Neuronal stem cell (in vitro differentiated cells): ENCODE results near the gene KRR1.
A peak's percentile ranks its signal among the peaks of the same experiment; 100 is the strongest.

Source experiments
- DNase-seq: peaks from one replicate; pipeline ENCODE4 v3.0.0-alpha.2; 2013; ENCODE audit warnings: low spot score
- H2AFZ ChIP-seq: one replicate; pipeline ENCODE4 v1.6.1; 2013; ENCODE audit warnings: mild to moderate bottlenecking, low read length, inconsistent platforms
- H2AK5ac ChIP-seq: 2 replicates; pipeline ENCODE4 v1.6.1; 2013; ENCODE audit warnings: low read depth, mild to moderate bottlenecking, inconsistent platforms, low read length, moderate library complexity, mixed read lengths
- H2BK120ac ChIP-seq: 2 replicates; pipeline ENCODE4 v1.6.1; 2013; ENCODE audit warnings: low read depth, mild to moderate bottlenecking, inconsistent platforms, low read length, moderate library complexity, mixed read lengths
- H2BK12ac ChIP-seq: one replicate; pipeline ENCODE4 v1.6.1; 2013; ENCODE audit warnings: low read length, inconsistent platforms
- H2BK15ac ChIP-seq: 2 replicates; pipeline ENCODE4 v1.6.1; 2013; ENCODE audit warnings: mild to moderate bottlenecking, low read length, inconsistent platforms, mixed read lengths
- H2BK5ac ChIP-seq: one replicate; pipeline ENCODE4 v1.6.1; 2013; ENCODE audit warnings: inconsistent platforms, mild to moderate bottlenecking, low read length, moderate library complexity
- H3K14ac ChIP-seq: one replicate; pipeline ENCODE4 v1.6.1; 2013; ENCODE audit warnings: low read length, inconsistent platforms
- H3K18ac ChIP-seq: 2 replicates; pipeline ENCODE4 v1.6.1; 2013; ENCODE audit warnings: low read length, inconsistent platforms
- H3K23ac ChIP-seq: 2 replicates; pipeline ENCODE4 v1.6.1; 2013; ENCODE audit warnings: low read depth, mild to moderate bottlenecking, mixed read lengths, low read length, inconsistent platforms; ENCODE audit not compliant: poor library complexity
- H3K27ac ChIP-seq: replicated peaks from 3 replicates; pipeline ENCODE4 v1.5.1; 2013; ENCODE audit warnings: low read length, inconsistent platforms
- H3K27me3 ChIP-seq, 3 experiments: 2 replicates each; pipeline ENCODE4 v1.6.1; 2013; ENCODE audit warnings: low read length in 3 of 3, mild to moderate bottlenecking in 2 of 3, inconsistent platforms in 1 of 3, low read depth in 1 of 3, mixed read lengths in 1 of 3, moderate library complexity in 1 of 3; ENCODE audit not compliant: control insufficient read depth in 3 of 3, insufficient read depth in 3 of 3
- H3K36me3 ChIP-seq, 2 donors: replicated peaks in 1 of 2; 2 replicates each; pipeline ENCODE4 v1.6.1; 2013; ENCODE audit warnings: low read length in 2 of 2; ENCODE audit not compliant: control insufficient read depth in 2 of 2, insufficient read depth in 2 of 2
- H3K4ac ChIP-seq: 2 replicates; pipeline ENCODE4 v1.6.1; 2013; ENCODE audit warnings: inconsistent platforms, mild to moderate bottlenecking, low read length, moderate library complexity
- H3K4me1 ChIP-seq, 2 donors: 1 replicate in 1 of 2; 2 replicates in 1 of 2; pipeline ENCODE4 v1.6.1; 2013; ENCODE audit warnings: low read length in 2 of 2, low read depth in 1 of 2; ENCODE audit not compliant: control insufficient read depth in 2 of 2, insufficient read depth in 1 of 2
- H3K4me2 ChIP-seq: one replicate; pipeline ENCODE4 v1.6.1; 2013; ENCODE audit warnings: mild to moderate bottlenecking, low read length, inconsistent platforms; ENCODE audit not compliant: insufficient read depth, poor library complexity, severe bottlenecking
- H3K4me3 ChIP-seq, 2 donors: 2 replicates each; pipeline ENCODE4 v1.5.1; 2013; ENCODE audit warnings: low read length in 2 of 2, mild to moderate bottlenecking in 2 of 2, inconsistent platforms in 1 of 2, moderate library complexity in 1 of 2
- H3K79me1 ChIP-seq: one replicate; pipeline ENCODE4 v1.6.1; 2013; ENCODE audit warnings: low read depth, mild to moderate bottlenecking, inconsistent platforms, low read length, moderate library complexity
- H3K9ac ChIP-seq: one replicate; pipeline ENCODE4 v1.6.1; 2013; ENCODE audit warnings: mild to moderate bottlenecking, low read depth, low read length, inconsistent platforms; ENCODE audit not compliant: poor library complexity
- H3K9me3 ChIP-seq, 2 donors: replicated peaks in 1 of 2; 2 replicates each; pipeline versions ENCODE3 to v1.6.1; 2013; ENCODE audit warnings: low read length in 2 of 2, mild to moderate bottlenecking in 2 of 2, inconsistent platforms in 1 of 2, low read depth in 1 of 2, mixed read lengths in 1 of 2, moderate library complexity in 1 of 2; ENCODE audit not compliant: control insufficient read depth in 2 of 2, insufficient read depth in 1 of 2
- H4K8ac ChIP-seq: one replicate; pipeline ENCODE4 v1.6.1; 2013; ENCODE audit warnings: low read depth, mild to moderate bottlenecking, inconsistent platforms, low read length, moderate library complexity
- H4K91ac ChIP-seq: one replicate; pipeline ENCODE4 v1.6.1; 2013; ENCODE audit warnings: low read length, low read depth, mild to moderate bottlenecking, inconsistent platforms; ENCODE audit not compliant: poor library complexity
- WGBS, 2 donors: extraction: QIAGEN DNeasy Blood & Tissue Kit; methylation state at CpG; one replicate each; pipeline ENCODE4 v1.1.7; 2013; ENCODE audit warnings: missing lambda C conversion rate in 2 of 2, mixed read lengths in 1 of 2; ENCODE audit not compliant: insufficient read length in 2 of 2, insufficient replicate concordance in 1 of 2; ENCODE audit errors: extremely low coverage in 2 of 2; 5-methylcytosine and 5-hydroxymethylcytosine counted together

Gene KRR1

GRCh38 chr12:75529826-75530225 lies 18.4 kb upstream of the KRR1 start:
- no peak overlapping the region for H3K4me2 ChIP-seq
- H3K4ac ChIP-seq: no peak overlapping the region
- H2AFZ ChIP-seq: no peak overlapping the region
- no peak overlapping the region for H3K18ac ChIP-seq
- H2BK15ac ChIP-seq: no peak overlapping the region
- H3K9me3 ChIP-seq: no peaks in the 10 kb centered on the region
- no peaks in the 10 kb centered on the region for H3K79me1 ChIP-seq
- no peak overlapping the region for H3K14ac ChIP-seq
- WGBS, 2 donors: no CpG with 5 or more reads among the region's 1 CpG
- no peak for DNase-seq
- no peak overlapping the region for H3K23ac ChIP-seq
- no peak overlapping the region for H2BK12ac ChIP-seq
- no peaks in the 10 kb centered on the region for H3K4me1 ChIP-seq
- H2BK5ac ChIP-seq: no peak overlapping the region
- no peak overlapping the region for H3K27ac ChIP-seq
- no peaks in the 10 kb centered on the region for H3K27me3 ChIP-seq
- H2BK120ac ChIP-seq: no peak overlapping the region
- H3K9ac ChIP-seq: no peak overlapping the region
- no peak overlapping the region for H3K4me3 ChIP-seq
- H3K36me3 ChIP-seq: no peaks in the 10 kb centered on the region
- no peak overlapping the region for H2AK5ac ChIP-seq
- no peak overlapping the region for H4K91ac ChIP-seq
- H4K8ac ChIP-seq: no peak overlapping the region

GRCh38 chr12:75529316-75529715 lies 17.9 kb upstream of the KRR1 start:
- no peak overlapping the region for H3K23ac ChIP-seq
- H3K14ac ChIP-seq: no peak overlapping the region
- WGBS, 2 donors: no CpG with 5 or more reads among the region's 1 CpG
- no peaks in the 10 kb centered on the region for H3K36me3 ChIP-seq
- H3K4me2 ChIP-seq: no peak overlapping the region
- H3K27me3 ChIP-seq: no peaks in the 10 kb centered on the region
- H3K4me3 ChIP-seq: no peak overlapping the region
- no peaks in the 10 kb centered on the region for H3K79me1 ChIP-seq
- H3K9ac ChIP-seq: no peak overlapping the region
- H2BK5ac ChIP-seq: no peak overlapping the region
- no peak overlapping the region for H3K4ac ChIP-seq
- H3K27ac ChIP-seq: no peak overlapping the region
- H2AFZ ChIP-seq: no peak overlapping the region
- H3K9me3 ChIP-seq: no peaks in the 10 kb centered on the region
- no peak overlapping the region for H2AK5ac ChIP-seq
- no peak overlapping the region for H2BK120ac ChIP-seq
- H2BK15ac ChIP-seq: no peak overlapping the region
- DNase-seq: no peak
- H3K18ac ChIP-seq: no peak overlapping the region
- H2BK12ac ChIP-seq: no peak overlapping the region
- no peaks in the 10 kb centered on the region for H3K4me1 ChIP-seq
- H4K91ac ChIP-seq: no peak overlapping the region
- no peak overlapping the region for H4K8ac ChIP-seq

- Histone ChIP-seq H2AFZ (peak overlapping the region; percentile 8), H3K9ac (no peak overlapping the region), H3K79me1 (no peaks in the 10 kb centered on the region), H3K27me3 (no peaks in the 10 kb centered on the region), H3K23ac (no peak overlapping the region), H3K4me3 (no peak overlapping the region), H3K36me3 (no peaks in the 10 kb centered on the region), H2BK15ac (no peak overlapping the region), H3K18ac (no peak overlapping the region), H2AK5ac (no peak overlapping the region), H2BK12ac (no peak overlapping the region), H2BK120ac (no peak overlapping the region), H3K4me1 (no peaks in the 10 kb centered on the region), H4K91ac (no peak overlapping the region), H3K4ac (no peak overlapping the region), H3K9me3 (no peaks in the 10 kb centered on the region), H4K8ac (no peak overlapping the region), H3K14ac (no peak overlapping the region), H3K4me2 (no peak overlapping the region), H3K27ac (no peak overlapping the region), H2BK5ac (no peak overlapping the region)
- DNase-seq: no peak
- WGBS, 2 donors: no CpG with 5 or more reads among the region's 2 CpGs
Observed at GRCh38 chr12:75528692-75529091, 17.3 kb upstream of the KRR1 start.

GRCh38 chr12:75528272-75528671 lies 16.9 kb upstream of the KRR1 start:
- H3K23ac ChIP-seq: no peak overlapping the region
- no peak overlapping the region for H4K91ac ChIP-seq
- no peaks in the 10 kb centered on the region for H3K9me3 ChIP-seq
- DNase-seq: no peak
- no CpG with 5 or more reads among the region's 2 CpGs for WGBS, 2 donors
- no peaks in the 10 kb centered on the region for H3K79me1 ChIP-seq
- H3K4ac ChIP-seq: no peak overlapping the region
- no peak overlapping the region for H2BK15ac ChIP-seq
- no peaks in the 10 kb centered on the region for H3K27me3 ChIP-seq
- H3K36me3 ChIP-seq: no peaks in the 10 kb centered on the region
- no peak overlapping the region for H2BK5ac ChIP-seq
- H3K4me1 ChIP-seq: no peaks in the 10 kb centered on the region
- no peak overlapping the region for H2BK12ac ChIP-seq
- no peak overlapping the region for H3K18ac ChIP-seq
- no peak overlapping the region for H3K9ac ChIP-seq
- no peak overlapping the region for H2BK120ac ChIP-seq
- no peak overlapping the region for H4K8ac ChIP-seq
- no peak overlapping the region for H3K4me3 ChIP-seq
- peak overlapping the region; percentile 8 for H2AFZ ChIP-seq
- no peak overlapping the region for H3K27ac ChIP-seq
- no peak overlapping the region for H2AK5ac ChIP-seq
- H3K14ac ChIP-seq: no peak overlapping the region
- H3K4me2 ChIP-seq: no peak overlapping the region
